ENCODE measurements around the gene IL1RAP. TPM values are rescaled to one million over a fixed set of nuclear protein-coding genes. Genes with fewer than 3 reads are reported as not detected.

IL1RAP gene
- total and polyA plus RNA-seq, 2 experiments from 2014 or later: 3.6 to 5.0 TPM

GRCh38 chr3:190486908-190487607 is 26.8 kb upstream of the IL1RAP start:
- Histone ChIP-seq H3K79me2 (replicated peaks; ENCODE audit: insufficient read depth) (no peaks in the 10 kb centered on the region), H3K36me3 (ENCODE audit: insufficient read depth) (no peaks in the 10 kb centered on the region), H3K27ac (ENCODE audit: low read depth) (no peak overlapping the region), H3F3A (replicated peaks; ENCODE audit: low read depth) (no peaks in the 10 kb centered on the region), H2AFZ (no peak overlapping the region), H4K20me1 (replicated peaks; ENCODE audit: insufficient read depth) (no peaks in the 10 kb centered on the region), H3K9me2 (ENCODE audit: insufficient read depth) (no peaks in the 10 kb centered on the region), H3K4me3 (no peak overlapping the region), H3K4me2 (no peak overlapping the region; the same call in 1 of the 2 replicates), H3K27me3 (ENCODE audit: insufficient read depth) (no peaks in the 10 kb centered on the region), H3K4me1 (ENCODE audit: insufficient read depth) (peaks cover 21% of the 10 kb centered on the region)
- ATAC-seq (no peak), DNase-seq (ENCODE audit: low spot score) (no peak)
- no peak for TF ChIP-seq STAT1 (IDR thresholded peaks at IDR 0.05; ENCODE audit: unreplicated experiment)
- TF ChIP-seq EZH2phosphoT487 (IDR thresholded peaks at IDR 0.05; ENCODE audit: unreplicated experiment): no peak
- no peak for TF ChIP-seq ZNF331 (CRISPR knock-in tag; IDR thresholded peaks at IDR 0.05; ENCODE audit: low read depth)
- TF ChIP-seq REST (IDR thresholded peaks at IDR 0.05; ENCODE audit: unreplicated experiment): no peak
- no peaks in the 10 kb centered on the region for H3K27me3 Mint-ChIP-seq (ENCODE audit: insufficient read depth, low read depth, poor library complexity)
- peaks cover 23% of the 10 kb centered on the region for H3K4me1 Mint-ChIP-seq
- no peaks in the 10 kb centered on the region for H3K9me3 Mint-ChIP-seq
- no peaks in the 10 kb centered on the region for H3K36me3 Mint-ChIP-seq (ENCODE audit: low read depth)
- H3K4me3 Mint-ChIP-seq: no peak overlapping the region
- H3K27ac Mint-ChIP-seq: no peak overlapping the region

GRCh38 chr3:190491533-190492054 is 22.3 kb upstream of the IL1RAP start:
- Histone ChIP-seq H3K79me2 (replicated peaks; ENCODE audit: insufficient read depth) (no peaks in the 10 kb centered on the region), H3K27me3 (ENCODE audit: insufficient read depth) (no peaks in the 10 kb centered on the region), H4K20me1 (replicated peaks; ENCODE audit: insufficient read depth) (no peaks in the 10 kb centered on the region), H3K27ac (ENCODE audit: low read depth) (no peak overlapping the region), H3K9me2 (ENCODE audit: insufficient read depth) (no peaks in the 10 kb centered on the region), H3K4me3 (no peak overlapping the region), H3K4me2 (no peak overlapping the region), H3K36me3 (ENCODE audit: insufficient read depth) (no peaks in the 10 kb centered on the region), H2AFZ (no peak overlapping the region), H3F3A (replicated peaks; ENCODE audit: low read depth) (no peaks in the 10 kb centered on the region), H3K4me1 (ENCODE audit: insufficient read depth) (peaks cover 6% of the 10 kb centered on the region)
- DNase-seq (ENCODE audit: low spot score): no peak
- Mint-ChIP-seq H3K9me3 (no peaks in the 10 kb centered on the region), H3K4me3 (no peak overlapping the region), H3K36me3 (ENCODE audit: low read depth) (no peaks in the 10 kb centered on the region), H3K4me1 (peaks cover 22% of the 10 kb centered on the region), H3K27ac (no peak overlapping the region), H3K27me3 (ENCODE audit: insufficient read depth, low read depth, poor library complexity) (no peaks in the 10 kb centered on the region)
- peak; percentile 58 for ATAC-seq
- TF ChIP-seq POLR2AphosphoS5 (IDR thresholded peaks at IDR 0.05; ENCODE audit: low read depth) (no peak), EZH2phosphoT487 (IDR thresholded peaks at IDR 0.05; ENCODE audit: unreplicated experiment) (no peak), CREB1 (CRISPR knock-in tag; IDR thresholded peaks at IDR 0.05; ENCODE audit: low read depth) (no peak), ZNF462 (CRISPR knock-in tag; IDR thresholded peaks at IDR 0.05) (no peak), REST (IDR thresholded peaks at IDR 0.05; ENCODE audit: unreplicated experiment) (no peak)
